RPMI8226 (cell line): ENCODE data around the gene RMND5B.

Source experiments
- DNase-seq: peaks from one replicate; pipeline ENCODE4 v3.0.0-alpha.2; 2015

The RMND5B gene

DNA sequence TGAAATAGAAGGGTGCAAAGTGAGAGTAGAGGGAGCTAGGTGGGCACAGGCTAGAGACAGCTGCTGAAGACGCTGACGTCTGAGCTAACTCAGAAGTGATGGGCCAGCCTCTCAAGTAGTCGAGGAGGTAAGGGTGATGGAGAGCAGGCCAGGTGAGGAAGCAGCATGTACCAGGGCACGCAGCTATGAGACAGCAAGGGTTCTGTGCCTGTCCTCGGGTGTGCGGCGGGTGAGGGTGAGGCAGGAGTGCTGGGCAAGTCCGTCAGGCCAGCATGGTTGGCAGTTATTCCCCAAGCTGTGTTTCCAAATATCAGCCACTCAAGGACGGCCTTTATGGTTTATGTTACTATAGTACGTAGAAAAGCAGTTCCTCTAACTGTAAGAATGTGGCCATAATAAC lies 6.2 kb downstream of the RMND5B start:
- no peak for DNase-seq

DNA sequence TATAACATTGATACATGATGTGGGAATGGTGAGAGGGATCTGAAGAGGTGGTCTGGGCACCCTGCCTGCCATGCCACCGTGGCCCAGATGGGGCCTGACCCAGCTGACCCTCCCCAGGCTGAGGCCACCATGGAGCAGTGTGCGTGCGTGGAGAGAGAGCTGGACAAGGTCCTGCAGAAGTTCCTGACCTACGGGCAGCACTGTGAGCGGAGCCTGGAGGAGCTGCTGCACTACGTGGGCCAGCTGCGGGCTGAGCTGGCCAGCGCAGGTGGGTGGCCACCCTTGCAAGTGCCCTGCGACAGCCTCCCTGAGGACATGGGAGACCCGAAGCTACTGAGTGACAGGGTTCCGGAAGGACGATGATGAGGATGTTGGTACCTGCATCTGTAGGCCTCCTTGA lies 7.2 kb downstream of the RMND5B start:
- no peak for DNase-seq

DNA sequence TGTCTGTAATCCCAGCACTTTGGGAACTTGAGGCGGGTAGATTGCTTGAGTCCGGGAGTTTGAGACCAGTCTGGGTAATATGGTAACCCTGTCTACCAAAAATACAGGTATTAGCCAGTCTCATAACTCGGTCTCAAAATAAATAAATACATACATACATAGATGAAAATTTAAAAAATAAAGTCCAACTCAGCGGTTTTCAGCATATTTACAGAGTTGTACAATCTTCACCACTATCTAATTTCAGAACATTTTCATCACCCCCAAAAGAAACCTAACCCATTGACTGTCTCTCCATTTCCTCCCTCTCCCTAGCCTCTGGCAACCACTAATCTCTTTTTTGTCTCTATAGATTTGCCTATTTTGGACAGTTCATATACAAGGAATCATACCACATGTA lies 10.7 kb downstream of the RMND5B start:
- no peak for DNase-seq

DNA sequence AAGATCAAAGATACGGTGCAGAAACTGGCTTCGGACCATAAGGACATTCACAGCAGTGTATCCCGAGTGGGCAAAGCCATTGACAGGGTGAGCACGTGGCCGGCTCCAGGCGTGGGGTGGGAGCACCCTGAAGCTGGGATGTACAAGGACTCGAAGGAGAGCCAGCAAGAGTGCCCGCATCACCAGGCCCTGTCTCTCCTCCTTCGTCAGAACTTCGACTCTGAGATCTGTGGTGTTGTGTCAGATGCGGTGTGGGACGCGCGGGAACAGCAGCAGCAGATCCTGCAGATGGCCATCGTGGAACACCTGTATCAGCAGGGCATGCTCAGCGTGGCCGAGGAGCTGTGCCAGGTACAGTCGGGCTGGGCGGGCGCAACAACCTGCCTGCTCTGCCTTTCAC lies 11.8 kb downstream of the RMND5B start:
- no peak for DNase-seq

DNA sequence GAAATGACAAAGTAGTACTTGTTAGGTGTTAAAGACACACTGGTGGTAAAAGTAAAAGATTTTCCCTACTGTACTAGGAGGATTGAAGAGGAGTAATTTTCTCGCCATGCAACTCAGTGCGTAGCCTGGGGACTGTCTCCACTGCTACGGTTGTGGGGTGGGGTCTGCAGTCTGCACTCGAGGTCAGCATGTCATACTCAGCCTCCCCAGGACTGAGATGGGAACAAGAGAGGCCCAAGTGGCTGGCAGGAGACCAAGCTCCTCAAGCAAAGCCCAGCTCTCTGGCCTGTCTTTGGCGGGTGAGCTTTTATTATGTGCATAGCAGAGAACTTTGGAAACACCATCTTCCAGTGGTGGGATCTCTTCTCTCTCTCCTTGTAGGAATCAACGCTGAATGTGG lies 12.4 kb downstream of the RMND5B start:
- DNase-seq = no peak

DNA sequence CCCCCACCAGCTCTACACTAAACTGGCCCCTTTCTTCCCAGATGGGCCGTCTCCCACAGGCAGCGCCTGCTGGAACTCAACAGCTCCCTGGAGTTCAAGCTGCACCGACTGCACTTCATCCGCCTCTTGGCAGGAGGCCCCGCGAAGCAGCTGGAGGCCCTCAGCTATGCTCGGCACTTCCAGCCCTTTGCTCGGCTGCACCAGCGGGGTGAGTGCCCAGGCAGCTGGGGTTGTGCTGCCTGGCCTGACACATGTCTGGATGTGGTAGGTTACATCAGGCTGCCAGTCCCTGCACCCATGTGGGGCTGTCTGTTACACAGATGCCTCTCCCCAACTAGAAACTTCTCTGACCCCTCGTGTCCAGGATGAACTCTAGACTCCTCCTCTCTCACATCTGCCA lies 13.1 kb downstream of the RMND5B start:
- no peak for DNase-seq

DNA sequence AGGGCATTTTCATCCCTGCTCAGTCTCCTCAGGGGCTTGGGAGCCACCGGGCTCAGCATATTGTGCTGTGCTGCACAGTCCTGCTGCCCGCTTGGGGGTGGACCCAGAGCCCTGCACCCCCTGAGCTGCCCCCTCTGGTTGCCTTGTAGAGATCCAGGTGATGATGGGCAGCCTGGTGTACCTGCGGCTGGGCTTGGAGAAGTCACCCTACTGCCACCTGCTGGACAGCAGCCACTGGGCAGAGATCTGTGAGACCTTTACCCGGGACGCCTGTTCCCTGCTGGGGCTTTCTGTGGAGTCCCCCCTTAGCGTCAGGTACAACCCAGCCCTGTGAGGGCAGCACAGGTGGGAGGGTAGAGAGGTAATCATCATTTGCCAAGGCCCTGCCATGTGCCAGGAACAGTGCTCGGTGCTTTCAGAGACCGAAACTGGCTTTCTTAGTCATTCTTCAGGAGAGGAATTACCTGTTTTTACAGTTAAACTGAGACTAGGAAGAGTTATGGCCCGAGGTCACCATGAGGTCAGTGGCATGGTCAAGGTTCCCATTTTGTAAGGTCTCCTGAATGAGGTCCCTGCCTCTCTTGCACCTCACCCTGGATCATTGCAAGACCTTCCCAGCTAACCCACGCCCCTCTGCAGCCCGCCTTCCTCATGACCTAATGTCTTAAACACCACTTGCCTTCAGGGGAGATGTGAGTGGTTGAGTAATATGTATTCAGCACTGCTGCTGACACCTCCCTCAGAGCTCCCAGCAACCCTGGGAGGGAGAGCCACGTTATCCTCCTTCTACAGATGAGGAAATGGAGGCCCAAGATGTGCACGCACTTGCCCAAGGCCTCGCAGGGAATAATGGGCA lies 15.4 kb downstream of the RMND5B start:
- peak; percentile 82 for DNase-seq

DNA sequence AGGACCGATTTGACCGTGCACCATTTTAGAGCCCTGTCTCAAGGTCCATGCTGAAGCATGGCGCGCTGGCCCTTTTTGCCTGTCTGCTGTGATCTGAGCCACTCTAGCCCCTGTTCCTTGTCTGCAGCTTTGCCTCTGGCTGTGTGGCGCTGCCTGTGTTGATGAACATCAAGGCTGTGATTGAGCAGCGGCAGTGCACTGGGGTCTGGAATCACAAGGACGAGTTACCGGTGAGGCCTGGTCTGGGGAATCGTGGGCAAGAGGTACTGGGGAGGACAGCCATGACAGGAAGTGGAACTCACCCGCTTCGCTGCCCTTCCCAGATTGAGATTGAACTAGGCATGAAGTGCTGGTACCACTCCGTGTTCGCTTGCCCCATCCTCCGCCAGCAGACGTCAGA lies 16.6 kb downstream of the RMND5B start:
- DNase-seq = no peak

DNA sequence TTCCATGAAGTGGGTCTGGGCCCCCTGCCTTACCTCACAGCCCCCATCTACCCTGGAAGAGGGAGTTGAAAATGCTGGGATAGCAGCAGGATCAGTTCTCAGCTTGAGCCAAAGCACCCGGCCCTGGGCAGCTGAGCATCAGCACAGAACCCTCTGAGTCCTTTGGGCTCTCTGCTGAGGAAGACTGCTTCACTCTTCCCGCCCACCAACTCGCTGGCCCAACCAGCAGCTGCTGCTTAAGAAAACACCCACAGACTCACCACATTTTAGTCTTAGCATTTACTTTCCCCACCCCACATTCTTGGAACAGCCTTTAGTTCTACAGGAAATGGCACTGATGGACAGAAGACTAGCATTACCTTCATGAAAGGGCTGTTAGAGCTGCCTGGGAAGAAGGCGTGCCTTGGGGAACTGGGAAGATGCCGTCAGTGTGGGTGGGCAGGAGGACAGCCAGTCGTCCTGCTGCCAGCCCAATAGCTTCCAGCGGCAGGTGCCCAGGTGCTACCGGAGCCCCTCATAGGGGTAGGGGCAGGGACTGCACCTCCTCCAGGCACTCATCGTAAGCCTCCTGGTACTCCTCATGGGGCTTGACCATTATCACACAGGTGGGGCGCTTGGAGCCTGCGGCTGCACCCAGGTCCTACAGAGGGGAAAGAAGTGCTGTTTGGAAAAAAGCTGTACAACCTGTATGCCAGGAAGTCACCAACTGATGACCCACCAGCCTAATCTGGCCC lies 18.6 kb downstream of the RMND5B start:
- no peak for DNase-seq

DNA sequence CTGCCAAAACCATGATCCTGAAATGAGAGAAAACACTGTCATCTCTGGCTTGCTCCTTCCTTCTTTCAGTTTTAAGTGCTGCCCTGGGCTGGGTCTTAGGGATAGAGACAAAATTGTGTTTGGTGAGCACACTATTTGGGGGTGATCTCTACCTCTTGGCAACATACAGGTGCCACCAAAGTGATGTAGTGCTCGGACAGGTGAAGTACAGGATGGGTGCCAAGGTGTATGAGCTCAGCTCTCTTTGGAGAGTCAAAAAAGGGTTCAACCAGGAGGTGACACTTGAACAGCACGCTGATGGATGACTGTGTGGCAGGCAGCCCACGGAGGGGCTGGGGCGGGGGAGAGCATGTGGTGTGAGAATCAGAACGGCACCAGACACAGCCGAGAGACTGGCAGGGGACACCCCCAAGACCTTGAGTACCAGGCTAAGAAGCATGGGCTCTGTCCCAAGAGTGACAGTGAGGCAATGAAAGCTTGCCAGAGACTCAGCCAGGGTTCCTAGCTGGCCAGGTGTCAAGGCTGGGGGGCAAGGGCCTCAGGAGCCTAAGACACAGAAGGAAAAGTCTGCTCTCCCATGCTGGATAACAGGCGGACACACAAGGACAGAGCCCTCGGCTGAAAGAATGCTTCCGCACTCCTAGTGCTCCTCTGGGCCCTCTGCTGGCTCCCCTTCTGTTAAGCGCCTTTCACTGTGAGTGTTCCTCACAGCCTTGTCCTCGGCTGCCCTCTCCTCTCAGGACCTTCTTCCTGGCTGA lies 20.3 kb downstream of the RMND5B start:
- DNase-seq = no peak

DNA sequence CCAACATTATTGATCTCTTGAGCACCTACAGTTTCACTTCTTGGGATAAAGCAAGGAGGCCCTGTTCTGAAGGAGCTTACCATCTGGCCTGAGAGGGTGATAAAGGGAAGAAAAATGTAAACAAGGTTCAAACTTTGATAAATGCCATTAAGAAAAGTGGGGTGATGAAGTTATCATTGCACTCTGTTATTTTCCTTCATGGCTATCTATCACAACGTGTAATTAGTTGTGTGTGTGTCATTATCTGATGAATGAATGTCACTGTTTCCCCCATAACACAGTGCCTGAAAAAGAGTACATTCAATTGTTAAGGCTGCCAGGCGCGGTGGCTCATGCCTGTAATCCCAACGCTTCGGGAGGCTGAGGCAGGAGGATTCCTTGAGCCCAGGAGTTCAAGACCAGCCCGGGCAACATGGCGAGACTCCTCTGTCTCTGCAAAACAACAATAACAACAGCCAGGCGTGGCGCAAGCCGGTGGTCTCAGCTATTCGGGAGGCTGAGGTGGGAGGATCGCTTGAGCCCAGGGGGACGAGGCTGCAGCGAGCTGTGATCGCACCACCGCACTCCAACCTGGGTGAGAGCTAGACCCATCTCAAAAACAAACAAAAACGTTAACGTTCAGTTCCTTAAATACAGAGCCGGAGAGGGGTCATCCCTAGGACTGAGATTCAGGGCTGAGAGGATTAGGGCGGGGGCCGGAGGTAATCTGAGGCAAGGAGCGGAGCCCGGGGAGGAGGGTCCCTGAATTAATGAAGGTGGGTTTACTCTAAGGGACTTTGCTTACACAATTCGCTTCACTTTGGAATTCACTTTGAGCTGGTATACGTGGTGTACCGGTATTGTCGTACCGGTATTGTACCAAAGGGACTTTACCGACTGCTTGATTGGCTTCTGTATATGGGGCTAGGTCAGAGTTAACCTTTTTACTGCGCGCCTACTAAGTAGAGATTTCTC lies 22.0 kb downstream of the RMND5B start:
- DNase-seq = no peak

DNA sequence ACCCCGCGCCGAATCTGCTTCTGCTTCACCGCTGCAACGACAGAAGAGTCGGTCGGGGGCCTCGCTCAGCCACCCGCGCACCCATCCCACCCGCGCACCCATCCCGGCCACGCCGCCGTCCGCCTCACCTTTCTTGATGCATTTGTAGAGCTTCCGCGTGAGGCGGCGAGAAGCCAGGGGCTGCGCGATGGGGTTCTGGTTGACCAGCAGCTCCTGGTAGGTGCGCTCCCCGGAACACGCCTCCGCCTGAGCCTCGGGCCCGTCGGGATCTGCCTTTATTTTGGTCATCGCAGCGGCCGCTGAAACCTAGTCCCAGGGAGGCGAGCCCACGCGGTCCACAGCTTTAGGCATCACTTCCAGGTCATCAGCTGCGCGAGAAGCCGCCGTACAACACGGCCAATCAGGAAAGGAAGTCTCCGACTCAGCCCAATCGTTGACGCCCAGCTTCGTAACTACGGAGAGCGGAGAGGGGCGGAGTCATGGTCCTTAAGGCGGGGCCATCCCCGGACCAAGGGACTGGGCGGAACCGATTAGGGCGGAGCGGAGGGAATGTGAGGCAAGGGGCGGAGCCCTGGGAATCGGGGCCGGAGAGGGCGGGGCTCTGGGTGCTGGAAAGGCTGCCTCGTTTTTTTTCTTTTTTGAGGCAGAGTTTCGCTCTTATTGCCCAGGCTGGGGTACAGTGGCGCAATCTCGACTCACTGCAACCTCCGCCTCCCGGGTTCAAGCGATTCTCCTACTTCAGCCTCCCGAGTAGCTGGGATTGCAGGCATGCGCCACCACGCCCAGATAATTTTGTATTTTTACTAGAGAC lies 22.9 kb downstream of the RMND5B start, which contains the start of gene NHP2:
NHP2 (minus strand) TSS at position 356 of the 811 bp plus-strand sequence; CDS start at position 288, 68 bp downstream.
- DNase-seq = peak; percentile 99

DNA sequence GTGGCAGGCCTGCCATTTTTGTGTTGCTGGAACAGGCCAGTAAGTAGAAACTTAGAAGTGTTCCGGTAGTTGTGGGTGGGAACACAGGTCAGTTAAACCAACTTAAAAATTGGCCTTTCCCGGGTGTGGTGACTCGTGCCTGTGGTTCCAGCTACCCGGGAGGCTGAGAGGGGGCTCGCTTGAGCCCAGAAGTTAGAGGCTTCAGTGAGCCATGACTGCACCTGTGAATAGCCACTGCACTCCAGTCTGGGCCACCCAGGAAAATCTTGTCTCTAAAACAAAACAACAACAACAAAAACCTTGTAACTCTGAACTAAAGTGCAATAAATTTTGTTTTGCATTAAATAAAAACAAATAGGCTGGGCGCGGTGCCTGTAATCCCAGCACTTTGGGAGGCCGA lies 24.3 kb downstream of the RMND5B start:
- DNase-seq = no peak

DNA sequence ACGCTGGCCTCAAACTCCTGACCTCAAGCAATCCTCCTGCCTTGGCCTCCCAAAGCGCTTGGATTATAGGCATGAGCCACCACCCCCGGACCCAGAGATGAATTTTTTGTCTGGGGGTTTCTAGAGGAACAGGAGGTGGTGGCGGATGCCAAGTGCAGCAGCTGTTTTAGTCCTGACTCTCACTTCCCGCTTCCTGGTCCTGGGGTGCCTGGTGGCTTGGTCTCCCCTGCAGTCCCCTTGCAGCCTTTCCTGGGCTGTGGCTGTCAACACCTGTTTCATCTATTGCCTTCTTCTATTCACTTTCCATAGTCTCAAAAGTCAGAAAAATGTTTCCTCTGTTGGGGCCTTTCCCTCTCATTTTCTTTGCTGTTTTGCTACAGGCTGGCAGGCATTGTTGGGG lies 29.4 kb downstream of the RMND5B start:
- DNase-seq = peak; percentile 42

DNA sequence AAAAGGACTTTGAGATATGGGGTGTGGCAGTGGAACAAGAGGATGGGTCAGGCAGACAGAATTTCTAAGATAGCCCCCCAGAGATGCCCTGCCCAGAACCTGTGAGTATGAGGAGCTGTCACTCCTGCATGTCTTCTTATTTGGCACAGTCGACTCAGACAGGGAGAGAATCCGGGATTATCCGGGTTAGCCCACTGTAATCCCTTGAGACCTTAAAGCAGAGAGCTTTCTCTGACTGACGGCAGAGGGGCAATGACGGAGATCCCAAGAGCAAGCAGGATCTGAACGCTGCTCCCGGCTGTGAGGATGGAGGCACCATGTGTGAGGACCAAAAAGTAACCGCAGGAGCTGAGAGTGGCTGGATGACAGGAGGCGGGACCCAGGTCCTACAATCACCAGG lies 31.7 kb downstream of the RMND5B start:
- no peak for DNase-seq

DNA sequence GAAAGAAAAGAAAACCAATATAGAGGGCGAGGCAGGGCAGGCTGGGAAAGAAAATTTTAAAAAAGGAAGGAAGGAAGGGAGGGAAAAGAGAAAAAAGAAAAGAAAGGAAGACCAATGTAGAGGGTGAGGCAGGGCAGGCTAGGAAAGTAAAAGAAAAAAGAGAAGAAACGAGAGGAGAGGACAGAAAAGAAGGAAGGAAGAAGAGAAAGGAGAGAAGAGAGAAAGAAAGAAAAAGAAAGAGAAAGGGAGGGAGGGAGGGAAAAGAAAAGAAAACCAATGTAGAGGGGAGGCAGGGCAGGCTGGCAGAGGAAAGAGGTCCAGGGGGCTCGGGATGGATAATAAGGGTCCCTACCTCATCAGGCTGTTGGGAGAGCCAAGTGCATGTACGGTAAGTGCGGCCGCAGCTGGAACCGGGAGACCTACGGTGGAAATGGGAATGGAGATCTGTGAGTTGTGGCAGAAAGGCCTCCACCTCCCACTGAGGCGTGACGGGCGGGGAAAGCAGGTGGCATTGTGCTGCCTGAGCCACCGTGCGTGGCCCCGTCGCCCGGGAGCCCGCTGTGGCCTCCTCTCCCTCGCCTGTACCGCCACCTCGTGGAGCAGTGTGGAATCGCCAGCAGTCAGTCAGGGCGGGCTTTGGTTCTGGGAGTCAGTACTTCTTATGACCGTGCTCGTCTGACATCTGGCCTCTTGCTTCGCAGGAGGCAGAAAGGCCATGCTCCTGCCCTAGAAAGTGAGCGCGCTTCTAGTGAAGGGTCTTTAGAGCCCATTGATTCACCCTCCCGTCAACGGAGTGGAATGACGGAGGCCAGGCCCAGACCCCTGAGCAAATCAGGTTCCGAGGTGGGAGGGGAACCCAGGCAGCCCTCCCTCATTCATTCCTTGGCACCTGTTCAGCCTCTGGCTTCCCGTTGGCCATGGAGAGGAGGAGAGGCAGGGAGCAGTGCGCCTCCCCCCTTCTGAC lies 33.2 kb downstream of the RMND5B start:
- peak; percentile 87 for DNase-seq

DNA sequence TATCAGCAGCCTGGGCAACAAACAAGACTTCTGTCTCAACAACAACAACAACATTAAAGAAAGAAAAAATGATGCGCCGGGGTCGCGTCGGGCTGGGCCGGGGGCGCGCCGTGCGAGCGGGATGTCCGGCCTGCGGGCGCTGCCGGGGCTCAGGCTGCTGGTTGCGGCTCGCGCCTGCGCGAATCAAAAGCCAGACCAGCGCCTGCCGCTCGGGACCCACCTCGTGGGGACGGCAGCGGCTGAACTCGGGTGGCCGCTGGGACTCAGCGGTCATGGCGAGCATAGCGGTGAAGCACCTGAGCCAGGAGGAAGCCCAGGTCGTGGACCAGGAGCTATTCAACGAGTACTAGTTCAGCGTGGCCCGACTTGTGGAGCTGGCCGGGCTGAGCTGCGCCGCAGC lies 34.8 kb downstream of the RMND5B start:
- no peak for DNase-seq

DNA sequence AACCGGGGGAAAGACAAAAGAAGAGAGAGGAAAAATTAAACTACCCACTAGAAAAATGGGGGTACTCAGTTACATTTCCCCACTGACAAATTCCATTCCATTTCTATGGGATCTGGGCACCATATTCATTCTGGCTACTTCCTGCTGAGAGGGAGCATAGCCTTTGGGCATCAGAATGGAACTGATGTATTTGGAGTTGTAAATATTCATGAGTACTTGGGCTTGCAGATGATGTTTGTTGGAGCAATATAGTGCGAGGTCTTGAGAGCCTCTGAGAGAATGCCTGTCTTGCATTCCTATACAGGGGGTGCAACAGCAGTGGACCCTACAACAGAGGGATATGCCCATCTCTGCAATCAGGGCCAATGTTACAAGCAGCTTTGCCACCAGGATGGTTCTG lies 39.6 kb downstream of the RMND5B start:
- no peak for DNase-seq

DNA sequence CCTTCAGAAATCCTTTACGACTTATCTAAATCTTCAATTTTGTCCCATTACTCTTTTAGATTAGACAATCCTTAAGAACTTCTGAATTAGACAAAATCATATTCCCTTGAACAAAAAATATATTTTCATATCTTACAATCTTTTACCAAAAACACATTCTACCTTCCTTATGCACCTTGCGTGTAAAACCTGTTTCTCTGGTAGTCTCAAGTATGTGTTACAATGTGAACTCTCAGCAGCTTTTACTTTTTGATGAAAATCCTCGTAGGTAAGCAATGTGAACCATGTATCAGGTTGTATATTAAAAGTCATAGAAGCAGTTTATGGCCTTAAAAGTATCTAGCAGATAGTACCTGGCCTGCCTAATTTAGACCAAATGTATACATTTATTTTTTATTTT lies 43.6 kb downstream of the RMND5B start:
- DNase-seq = no peak

DNA sequence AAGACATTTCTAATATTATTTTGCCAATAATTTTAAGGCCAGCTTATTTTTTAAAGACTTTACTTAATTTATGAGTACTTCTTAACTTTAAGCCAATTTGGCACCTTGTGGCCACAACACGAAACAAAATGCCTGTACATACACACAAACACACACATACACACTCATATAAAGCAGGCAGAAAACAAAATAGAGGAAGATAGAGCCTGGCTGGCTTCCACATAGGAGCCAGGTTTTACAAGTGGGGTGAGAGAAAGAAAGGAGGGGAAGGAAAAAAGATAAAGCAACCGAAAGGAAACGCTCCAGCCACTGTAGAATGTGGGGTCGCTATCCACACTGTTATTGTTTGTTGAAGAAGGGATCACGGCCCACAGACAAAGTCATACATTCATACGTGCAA lies 46.0 kb downstream of the RMND5B start:
- no peak for DNase-seq
